ENCODE measurements around the gene MMAA. TPM values are rescaled to one million over a fixed set of nuclear protein-coding genes. Genes with fewer than 3 reads are reported as not detected.

MMAA gene
- total RNA-seq, 1 donor from 2014 or later: 8.3 TPM

DNA sequence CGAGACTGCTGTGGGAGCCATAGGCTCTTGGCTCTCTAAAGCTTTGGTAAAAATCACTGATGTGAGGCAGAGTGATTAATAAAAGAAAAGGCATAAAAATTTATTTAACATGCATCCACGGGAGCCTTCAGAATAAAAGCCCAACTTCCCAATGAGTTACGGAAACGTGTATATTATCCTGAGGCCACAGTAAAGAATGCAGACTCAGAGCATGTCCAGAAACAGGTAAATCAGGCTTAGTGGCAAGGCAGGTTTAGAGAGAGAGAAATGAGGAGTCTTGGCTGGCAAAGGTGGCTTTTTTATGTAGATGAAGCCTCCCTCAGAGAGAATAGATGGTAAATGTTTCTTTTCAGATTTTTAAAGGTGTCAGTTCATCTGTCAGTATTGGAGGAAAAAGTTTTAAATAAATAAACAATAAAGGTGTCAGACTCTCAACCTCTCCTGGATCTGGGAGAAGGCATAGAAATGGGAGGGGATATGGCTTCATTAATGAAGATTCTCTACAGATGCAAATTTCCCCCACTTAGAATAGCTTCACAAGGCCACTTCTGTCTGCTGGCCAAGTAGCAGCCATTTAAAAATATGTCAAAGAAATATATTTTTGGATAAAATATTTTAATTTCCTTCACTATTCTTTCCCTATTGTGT, 84.8 kb downstream of the MMAA start:
- H3K9me3 Mint-ChIP-seq: no peaks in the 10 kb centered on the region
- TF ChIP-seq, protein P1, sequence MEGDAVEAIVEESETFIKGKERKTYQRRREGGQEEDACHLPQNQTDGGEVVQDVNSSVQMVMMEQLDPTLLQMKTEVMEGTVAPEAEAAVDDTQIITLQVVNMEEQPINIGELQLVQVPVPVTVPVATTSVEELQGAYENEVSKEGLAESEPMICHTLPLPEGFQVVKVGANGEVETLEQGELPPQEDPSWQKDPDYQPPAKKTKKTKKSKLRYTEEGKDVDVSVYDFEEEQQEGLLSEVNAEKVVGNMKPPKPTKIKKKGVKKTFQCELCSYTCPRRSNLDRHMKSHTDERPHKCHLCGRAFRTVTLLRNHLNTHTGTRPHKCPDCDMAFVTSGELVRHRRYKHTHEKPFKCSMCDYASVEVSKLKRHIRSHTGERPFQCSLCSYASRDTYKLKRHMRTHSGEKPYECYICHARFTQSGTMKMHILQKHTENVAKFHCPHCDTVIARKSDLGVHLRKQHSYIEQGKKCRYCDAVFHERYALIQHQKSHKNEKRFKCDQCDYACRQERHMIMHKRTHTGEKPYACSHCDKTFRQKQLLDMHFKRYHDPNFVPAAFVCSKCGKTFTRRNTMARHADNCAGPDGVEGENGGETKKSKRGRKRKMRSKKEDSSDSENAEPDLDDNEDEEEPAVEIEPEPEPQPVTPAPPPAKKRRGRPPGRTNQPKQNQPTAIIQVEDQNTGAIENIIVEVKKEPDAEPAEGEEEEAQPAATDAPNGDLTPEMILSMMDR (IDR thresholded peaks at IDR 0.05; ENCODE audit: unreplicated experiment): no peak
- peak overlapping the region; percentile 78 for H3K27ac Mint-ChIP-seq
- no peak for DNase-seq (ENCODE audit: low spot score in 2 of 2, unreplicated experiment in 2 of 2)
- no peak overlapping the region for H3K4me3 Mint-ChIP-seq
- H3K27me3 Mint-ChIP-seq (ENCODE audit: low read depth): peaks cover 29% of the 10 kb centered on the region
- no peaks in the 10 kb centered on the region for H3K36me3 Mint-ChIP-seq
- H3K4me1 Mint-ChIP-seq: peaks cover 32% of the 10 kb centered on the region

GRCh38 chr4:145709336-145709735, 90.2 kb downstream of the MMAA start:
- TF ChIP-seq, protein P1 (IDR thresholded peaks at IDR 0.05; ENCODE audit: unreplicated experiment): no peak
- no peak for DNase-seq (ENCODE audit: low spot score in 2 of 2, unreplicated experiment in 2 of 2)
- no peaks in the 10 kb centered on the region for H3K27me3 Mint-ChIP-seq (ENCODE audit: low read depth)
- peaks cover 5% of the 10 kb centered on the region for H3K36me3 Mint-ChIP-seq
- no peak overlapping the region for H3K4me3 Mint-ChIP-seq
- peak overlapping the region; percentile 67 for H3K27ac Mint-ChIP-seq
- H3K4me1 Mint-ChIP-seq: peaks cover 32% of the 10 kb centered on the region
- peaks cover 22% of the 10 kb centered on the region for H3K9me3 Mint-ChIP-seq

Other genes with a start within 250 kb of the MMAA start
- gene SMAD1, start 137.5 kb upstream of the MMAA start, total RNA-seq: 35.6 to 40.5 TPM (median 38.4 TPM) in 3 replicates
- not detected in 3 replicates for gene C4orf51, start 60.8 kb downstream of the MMAA start, total RNA-seq